ENCODE data around the gene RDM1.

- no peak for TF ChIP-seq CTCF (IDR thresholded peaks at IDR 0.05)
- no peak for TF ChIP-seq POLR2A (IDR thresholded peaks at IDR 0.05)
- TF ChIP-seq EP300 (IDR thresholded peaks at IDR 0.05) = no peak
Measured at GRCh38 chr17:35930211-35931065, at the start of gene RDM1.
